DOHH2 (cell line): Measurements from ENCODE around the gene CNN3.

ENCODE experiments used
- H3F3A ChIP-seq: fragments of 200-600 bp; sonication (generic), shearing (Covaris generic); 2 replicates; pipeline ENCODE4 v1.6.0; 2016; ENCODE audit warnings: antibody characterized with exemption, mild to moderate bottlenecking; ENCODE audit not compliant: control insufficient read depth, insufficient read depth
- H3K27ac ChIP-seq: fragments of 200-600 bp; sonication (generic); 2 replicates; pipeline ENCODE4 v1.5.1; 2014; ENCODE audit warnings: low read depth, mild to moderate bottlenecking, low read length, moderate library complexity
- H3K27me3 ChIP-seq: fragments of 200-600 bp; sonication (generic); 2 replicates; pipeline ENCODE4 v1.6.1; 2014; ENCODE audit warnings: mild to moderate bottlenecking, low read length, mixed read lengths; ENCODE audit not compliant: control insufficient read depth
- H3K36me3 ChIP-seq: fragments of 200-600 bp; sonication (generic); 2 replicates; pipeline ENCODE4 v1.6.1; 2014; ENCODE audit warnings: mild to moderate bottlenecking, low read length, moderate library complexity, mixed read lengths; ENCODE audit not compliant: control insufficient read depth
- H3K4me1 ChIP-seq: fragments of 200-600 bp; sonication (generic); 2 replicates; pipeline ENCODE4 v1.6.1; 2014; ENCODE audit warnings: mild to moderate bottlenecking, low read length, mixed read lengths; ENCODE audit not compliant: control insufficient read depth
- H3K4me2 ChIP-seq: fragments of 200-600 bp; sonication (generic); 2 replicates; pipeline ENCODE4 v1.6.0; 2014; ENCODE audit warnings: mild to moderate bottlenecking, low read length, moderate library complexity
- H3K4me3 ChIP-seq: fragments of 200-600 bp; sonication (generic); 2 replicates; pipeline ENCODE4 v1.5.1; 2014; ENCODE audit warnings: mild to moderate bottlenecking, low read length, mixed read lengths
- H3K79me2 ChIP-seq: fragments of 200-600 bp; sonication (generic); 2 replicates; pipeline ENCODE4 v1.6.1; 2014; ENCODE audit warnings: mild to moderate bottlenecking, low read length, mixed read lengths; ENCODE audit not compliant: control insufficient read depth
- H3K9me2 ChIP-seq: fragments of 200-600 bp; sonication (generic); replicated peaks from 2 replicates; pipeline ENCODE4 v1.6.1; 2014; ENCODE audit warnings: mild to moderate bottlenecking, low read length, mixed read lengths; ENCODE audit not compliant: control insufficient read depth
- H3K9me3 ChIP-seq: fragments of 200-600 bp; sonication (generic); 2 replicates; pipeline ENCODE4 v1.6.1; 2014; ENCODE audit warnings: antibody characterized with exemption, low read length, mixed read lengths; ENCODE audit not compliant: control insufficient read depth, insufficient read depth
- H4K20me1 ChIP-seq: fragments of 200-600 bp; sonication (generic); 2 replicates; pipeline ENCODE4 v1.6.0; 2014; ENCODE audit warnings: low read depth, mild to moderate bottlenecking, antibody characterized with exemption, low read length, moderate library complexity; ENCODE audit not compliant: control insufficient read depth, insufficient read depth
- EZH2phosphoT487 ChIP-seq: fragments of 200-600 bp; sonication (generic); IDR thresholded peaks from 2 replicates; pipeline ENCODE4 v1.6.1; 2017; ENCODE audit warnings: borderline replicate concordance, mild to moderate bottlenecking, antibody characterized with exemption, low read length, moderate library complexity, mixed read lengths
- TF ChIP-seq, protein P1 (sequence below): fragments of 200-600 bp; sonication (generic); IDR thresholded peaks from one replicate; pipeline ENCODE4 v1.5.1; 2014; ENCODE audit warnings: antibody characterized with exemption, mild to moderate bottlenecking, low read depth, low read length; ENCODE audit not compliant: poor library complexity, severe bottlenecking

Gene CNN3

GRCh38 chr1:94955767-94956632 is 29.1 kb upstream of the CNN3 start:
- H3K4me2 ChIP-seq = no peak overlapping the region
- no peaks in the 10 kb centered on the region for H3K9me3 ChIP-seq
- no peaks in the 10 kb centered on the region for H3K79me2 ChIP-seq
- no peak for TF ChIP-seq EZH2phosphoT487
- TF ChIP-seq, protein P1, sequence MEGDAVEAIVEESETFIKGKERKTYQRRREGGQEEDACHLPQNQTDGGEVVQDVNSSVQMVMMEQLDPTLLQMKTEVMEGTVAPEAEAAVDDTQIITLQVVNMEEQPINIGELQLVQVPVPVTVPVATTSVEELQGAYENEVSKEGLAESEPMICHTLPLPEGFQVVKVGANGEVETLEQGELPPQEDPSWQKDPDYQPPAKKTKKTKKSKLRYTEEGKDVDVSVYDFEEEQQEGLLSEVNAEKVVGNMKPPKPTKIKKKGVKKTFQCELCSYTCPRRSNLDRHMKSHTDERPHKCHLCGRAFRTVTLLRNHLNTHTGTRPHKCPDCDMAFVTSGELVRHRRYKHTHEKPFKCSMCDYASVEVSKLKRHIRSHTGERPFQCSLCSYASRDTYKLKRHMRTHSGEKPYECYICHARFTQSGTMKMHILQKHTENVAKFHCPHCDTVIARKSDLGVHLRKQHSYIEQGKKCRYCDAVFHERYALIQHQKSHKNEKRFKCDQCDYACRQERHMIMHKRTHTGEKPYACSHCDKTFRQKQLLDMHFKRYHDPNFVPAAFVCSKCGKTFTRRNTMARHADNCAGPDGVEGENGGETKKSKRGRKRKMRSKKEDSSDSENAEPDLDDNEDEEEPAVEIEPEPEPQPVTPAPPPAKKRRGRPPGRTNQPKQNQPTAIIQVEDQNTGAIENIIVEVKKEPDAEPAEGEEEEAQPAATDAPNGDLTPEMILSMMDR = no peak
- H3K27me3 ChIP-seq = no peaks in the 10 kb centered on the region
- peaks cover under 1% of the 10 kb centered on the region for H3K4me1 ChIP-seq
- no peaks in the 10 kb centered on the region for H3K36me3 ChIP-seq
- no peaks in the 10 kb centered on the region for H3K9me2 ChIP-seq
- H3K27ac ChIP-seq = no peak overlapping the region
- H3K4me3 ChIP-seq = no peak overlapping the region
- H4K20me1 ChIP-seq = no peaks in the 10 kb centered on the region
- no peaks in the 10 kb centered on the region for H3F3A ChIP-seq

DNA sequence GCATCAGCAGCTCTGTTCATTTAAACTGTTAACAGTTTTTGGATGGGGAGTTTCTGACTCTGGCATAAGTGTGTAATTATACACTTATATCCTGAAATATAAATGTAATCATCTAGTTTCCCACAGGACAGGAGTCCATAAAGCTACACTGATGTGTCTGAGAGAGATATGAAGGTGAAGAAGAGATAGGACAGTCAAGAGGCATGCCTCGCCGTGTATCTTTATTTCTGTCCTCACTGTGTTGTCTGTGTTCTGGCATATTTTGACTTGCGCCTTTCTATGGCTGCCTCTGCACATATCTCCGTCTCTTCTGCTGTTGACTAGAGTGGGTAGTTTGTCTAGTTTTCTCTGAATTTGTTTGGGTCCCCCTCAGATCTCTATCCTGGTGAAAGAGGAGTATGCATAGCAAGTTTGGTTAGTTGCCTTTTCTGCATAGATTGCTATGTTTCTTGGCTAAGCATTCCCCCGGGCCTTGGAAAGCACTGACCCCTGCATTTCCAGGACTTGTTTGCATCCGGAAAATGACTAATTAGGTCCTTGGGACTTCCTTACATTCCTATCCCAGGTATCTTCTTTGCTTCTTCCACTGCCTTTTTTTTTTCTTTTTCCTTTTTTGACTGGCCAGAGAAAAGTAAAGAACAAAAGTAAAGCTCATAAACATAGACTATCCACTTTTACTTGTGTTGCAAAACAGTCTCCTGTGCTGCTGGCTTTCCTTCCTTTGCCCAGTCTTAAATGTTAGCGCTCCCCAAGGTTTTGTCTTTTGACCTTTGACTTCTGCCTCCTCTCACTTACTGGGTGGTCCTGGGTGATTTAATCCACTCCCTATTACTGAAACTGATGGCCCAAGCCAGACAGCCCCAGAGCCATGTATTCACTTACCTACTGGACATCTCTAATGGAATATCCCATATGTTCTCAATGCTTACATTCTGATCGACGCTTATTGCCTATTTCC is 27.6 kb upstream of the CNN3 start:
- no peaks in the 10 kb centered on the region for H3K4me1 ChIP-seq
- no peaks in the 10 kb centered on the region for H3K79me2 ChIP-seq
- H3K27ac ChIP-seq = no peak overlapping the region
- TF ChIP-seq EZH2phosphoT487 = no peak
- TF ChIP-seq, protein P1 = no peak
- H3K9me3 ChIP-seq = no peaks in the 10 kb centered on the region
- H3K4me3 ChIP-seq = no peak overlapping the region
- no peaks in the 10 kb centered on the region for H3F3A ChIP-seq
- H3K4me2 ChIP-seq = no peak overlapping the region
- no peaks in the 10 kb centered on the region for H3K27me3 ChIP-seq
- no peaks in the 10 kb centered on the region for H3K9me2 ChIP-seq
- H3K36me3 ChIP-seq = no peaks in the 10 kb centered on the region
- H4K20me1 ChIP-seq = no peaks in the 10 kb centered on the region

DNA sequence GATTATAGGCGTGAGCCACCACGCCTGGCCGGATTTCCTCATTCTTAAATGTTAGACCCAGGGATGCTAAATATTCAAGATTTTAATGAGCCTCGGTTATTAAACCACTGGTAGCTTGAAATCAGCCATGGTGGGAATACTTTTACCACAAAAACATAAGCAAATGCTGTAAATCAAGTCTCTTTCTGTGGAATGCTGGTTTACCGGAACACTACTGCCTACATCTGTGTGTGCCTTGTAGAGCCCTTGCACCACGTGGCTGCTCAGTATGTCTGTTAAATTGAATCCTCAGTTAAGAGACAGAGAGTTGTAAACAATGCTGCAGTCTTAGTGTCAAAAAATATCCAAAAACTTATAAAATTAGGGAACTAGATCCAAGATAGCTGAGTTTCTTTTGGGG is 26.8 kb upstream of the CNN3 start:
- H3K4me2 ChIP-seq = no peak overlapping the region

More for the DNA sequence above, 26.8 kb upstream of the CNN3 start:
- TF ChIP-seq, protein P1 = no peak
- no peak for TF ChIP-seq EZH2phosphoT487
- no peaks in the 10 kb centered on the region for H3K36me3 ChIP-seq
- no peaks in the 10 kb centered on the region for H3K9me2 ChIP-seq
- H3K9me3 ChIP-seq = no peaks in the 10 kb centered on the region
- no peaks in the 10 kb centered on the region for H3F3A ChIP-seq
- H4K20me1 ChIP-seq = no peaks in the 10 kb centered on the region
- no peaks in the 10 kb centered on the region for H3K79me2 ChIP-seq
- no peaks in the 10 kb centered on the region for H3K27me3 ChIP-seq
- H3K4me1 ChIP-seq = no peaks in the 10 kb centered on the region
- no peak overlapping the region for H3K4me3 ChIP-seq
- no peak overlapping the region for H3K27ac ChIP-seq
